WERI-Rb-1 (cell line): ENCODE measurements around the gene MRPS15.
A peak's percentile ranks its signal among the peaks of the same experiment; 100 is the strongest.

Experiments used
- DNase-seq: peaks from one replicate; pipeline ENCODE4 v3.0.0-alpha.2; 2020
- H3K27ac ChIP-seq: fragments of 250-450 bp; sonication (Bioruptor Pico); 2 replicates; pipeline ENCODE4 v1.5.1; 2020; ENCODE audit warnings: mild to moderate bottlenecking, moderate library complexity
- H3K27me3 ChIP-seq: fragments of 250-450 bp; sonication (Bioruptor Pico); 2 replicates; pipeline ENCODE4 v1.5.1; 2021; ENCODE audit warnings: mild to moderate bottlenecking, low read depth, moderate library complexity; ENCODE audit not compliant: insufficient read depth, severe bottlenecking
- H3K36me3 ChIP-seq: fragments of 250-450 bp; sonication (Bioruptor Pico); 2 replicates; pipeline ENCODE4 v1.5.1; 2020; ENCODE audit warnings: mild to moderate bottlenecking, moderate library complexity
- H3K4me3 ChIP-seq: 2 replicates; pipeline ENCODE4 v1.5.1; 2011; ENCODE audit warnings: low read depth, mild to moderate bottlenecking, control low read depth, low read length
- H3K9me3 ChIP-seq: fragments of 250-450 bp; sonication (Bioruptor Pico); 2 replicates; pipeline ENCODE4 v1.5.1; 2021; ENCODE audit warnings: mild to moderate bottlenecking, moderate library complexity; ENCODE audit not compliant: severe bottlenecking
- TF ChIP-seq, protein P1 (sequence below): IDR thresholded peaks from 2 replicates; pipeline ENCODE4 v1.5.1; 2011; ENCODE audit warnings: low read depth, mild to moderate bottlenecking, control low read depth, inconsistent platforms, low read length

Gene MRPS15

DNA sequence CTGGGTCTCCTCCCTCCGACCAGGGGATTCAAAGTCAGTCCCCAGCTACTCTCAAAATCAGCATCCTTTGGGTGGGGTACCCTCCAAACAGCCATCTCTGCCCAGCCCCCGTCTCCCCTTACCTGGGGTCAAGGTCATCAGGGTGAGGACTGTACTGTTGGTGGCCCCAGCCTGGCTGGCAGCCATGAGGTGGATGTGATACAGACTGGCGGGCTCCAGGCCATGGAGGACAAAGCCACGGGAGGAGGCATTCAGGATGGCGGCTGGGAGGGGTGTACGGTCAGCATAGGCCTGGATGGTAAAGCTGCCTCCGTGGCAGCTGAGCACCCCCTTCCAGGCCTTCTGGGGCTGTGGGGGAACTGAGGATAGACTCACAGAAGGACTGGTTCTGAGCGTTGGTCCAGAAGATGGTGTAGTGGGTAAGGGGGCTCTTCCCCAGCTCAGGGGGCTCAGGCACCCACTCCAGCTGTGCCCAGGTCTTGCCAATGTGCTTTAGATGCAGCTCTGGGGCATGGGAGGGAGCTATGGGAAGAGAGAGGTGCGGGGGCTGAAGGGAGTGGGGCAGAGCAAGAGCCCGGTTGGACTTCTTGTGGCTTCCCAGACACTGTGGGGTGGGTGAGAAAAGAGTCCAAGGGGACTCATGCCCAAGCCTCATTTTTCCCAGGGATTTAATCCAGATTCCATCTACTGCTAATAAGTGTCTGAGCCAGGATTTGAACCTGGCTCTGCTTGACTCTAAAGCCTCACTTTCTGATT is 3.7 kb upstream of the MRPS15 start:
- peaks cover 5% of the 10 kb centered on the region for H3K36me3 ChIP-seq
- H3K27ac ChIP-seq = no peak overlapping the region
- no peak overlapping the region for H3K4me3 ChIP-seq
- no peaks in the 10 kb centered on the region for H3K9me3 ChIP-seq
- H3K27me3 ChIP-seq = no peaks in the 10 kb centered on the region
- no peak for DNase-seq
- TF ChIP-seq, protein P1, sequence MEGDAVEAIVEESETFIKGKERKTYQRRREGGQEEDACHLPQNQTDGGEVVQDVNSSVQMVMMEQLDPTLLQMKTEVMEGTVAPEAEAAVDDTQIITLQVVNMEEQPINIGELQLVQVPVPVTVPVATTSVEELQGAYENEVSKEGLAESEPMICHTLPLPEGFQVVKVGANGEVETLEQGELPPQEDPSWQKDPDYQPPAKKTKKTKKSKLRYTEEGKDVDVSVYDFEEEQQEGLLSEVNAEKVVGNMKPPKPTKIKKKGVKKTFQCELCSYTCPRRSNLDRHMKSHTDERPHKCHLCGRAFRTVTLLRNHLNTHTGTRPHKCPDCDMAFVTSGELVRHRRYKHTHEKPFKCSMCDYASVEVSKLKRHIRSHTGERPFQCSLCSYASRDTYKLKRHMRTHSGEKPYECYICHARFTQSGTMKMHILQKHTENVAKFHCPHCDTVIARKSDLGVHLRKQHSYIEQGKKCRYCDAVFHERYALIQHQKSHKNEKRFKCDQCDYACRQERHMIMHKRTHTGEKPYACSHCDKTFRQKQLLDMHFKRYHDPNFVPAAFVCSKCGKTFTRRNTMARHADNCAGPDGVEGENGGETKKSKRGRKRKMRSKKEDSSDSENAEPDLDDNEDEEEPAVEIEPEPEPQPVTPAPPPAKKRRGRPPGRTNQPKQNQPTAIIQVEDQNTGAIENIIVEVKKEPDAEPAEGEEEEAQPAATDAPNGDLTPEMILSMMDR = no peak

- H3K9me3 ChIP-seq = no peaks in the 10 kb centered on the region
- TF ChIP-seq, protein P1 = no peak
- H3K27ac ChIP-seq = no peak overlapping the region
- H3K27me3 ChIP-seq = no peaks in the 10 kb centered on the region
- peaks cover 10% of the 10 kb centered on the region for H3K36me3 ChIP-seq
- DNase-seq = no peak
- no peak overlapping the region for H3K4me3 ChIP-seq
Observed at GRCh38 chr1:36467027-36467410, 2.8 kb upstream of the MRPS15 start.

DNA sequence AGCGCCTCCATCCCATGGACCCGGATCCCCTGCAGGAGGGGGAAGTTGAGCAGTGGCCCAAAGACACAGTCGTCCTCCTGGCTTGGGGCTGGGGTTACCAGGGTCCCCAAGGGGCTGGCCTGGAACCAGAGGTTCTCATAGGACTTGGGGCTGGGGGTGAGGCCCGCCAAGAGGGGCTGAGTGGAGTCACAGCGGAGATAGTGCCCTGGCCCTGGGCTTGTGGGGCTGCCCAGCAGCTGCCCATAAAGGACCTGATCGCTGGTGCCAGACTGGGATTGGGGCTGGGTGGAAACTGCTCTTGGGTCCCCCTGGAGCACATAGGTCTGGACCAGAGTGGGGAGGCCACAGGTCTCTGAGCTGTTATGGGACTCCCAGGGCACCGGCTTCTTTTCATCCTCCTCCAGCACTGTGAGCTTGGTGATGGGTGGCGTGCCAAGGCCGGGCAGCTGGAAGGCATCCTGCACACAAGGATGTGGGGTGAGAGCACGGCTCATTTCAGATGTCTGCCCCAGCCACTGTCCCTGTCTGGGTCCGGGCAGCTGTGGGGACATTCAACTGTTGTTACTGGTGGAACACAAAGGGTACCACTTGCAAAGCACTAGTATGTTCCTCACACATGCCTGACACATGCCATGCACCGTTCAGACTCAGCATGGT is 2.3 kb upstream of the MRPS15 start:
- no peak overlapping the region for H3K4me3 ChIP-seq
- no peaks in the 10 kb centered on the region for H3K9me3 ChIP-seq
- H3K27me3 ChIP-seq = no peaks in the 10 kb centered on the region
- H3K27ac ChIP-seq = no peak overlapping the region
- peaks cover 16% of the 10 kb centered on the region for H3K36me3 ChIP-seq
- DNase-seq = no peak
- TF ChIP-seq, protein P1 = no peak

DNA sequence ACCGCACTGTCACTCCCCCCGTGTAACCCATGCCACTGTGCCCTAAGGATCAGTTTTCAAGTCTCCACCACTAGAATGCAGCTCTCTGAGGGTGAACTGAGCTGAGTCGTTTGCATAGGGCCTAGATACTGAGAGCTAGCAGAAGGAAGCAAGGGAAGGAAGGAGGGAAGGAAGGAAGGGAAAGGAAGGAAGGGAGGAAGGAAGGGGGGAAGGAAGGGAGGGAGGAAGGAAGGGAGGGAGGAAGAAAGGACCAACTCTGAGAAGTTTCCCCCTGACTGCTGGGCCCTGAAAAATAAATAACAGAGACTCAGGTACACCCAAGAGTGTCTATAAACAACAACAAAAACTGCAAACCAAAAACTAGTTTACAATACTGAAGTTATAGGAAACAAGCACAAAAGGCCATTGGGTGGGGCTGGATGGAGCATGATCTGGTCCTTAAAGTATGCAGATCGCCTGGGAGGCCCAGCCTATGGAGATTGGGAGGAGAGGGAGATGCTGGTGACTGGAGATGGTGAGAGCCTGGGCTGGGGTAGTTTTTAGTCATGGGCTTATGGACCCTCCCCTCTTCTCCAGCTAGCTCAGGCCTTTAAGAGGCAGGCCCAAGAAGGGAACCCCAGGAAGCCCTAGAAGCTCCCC is 1.7 kb upstream of the MRPS15 start:
- no peak overlapping the region for H3K27ac ChIP-seq
- TF ChIP-seq, protein P1 = no peak
- peaks cover 22% of the 10 kb centered on the region for H3K36me3 ChIP-seq

DNA sequence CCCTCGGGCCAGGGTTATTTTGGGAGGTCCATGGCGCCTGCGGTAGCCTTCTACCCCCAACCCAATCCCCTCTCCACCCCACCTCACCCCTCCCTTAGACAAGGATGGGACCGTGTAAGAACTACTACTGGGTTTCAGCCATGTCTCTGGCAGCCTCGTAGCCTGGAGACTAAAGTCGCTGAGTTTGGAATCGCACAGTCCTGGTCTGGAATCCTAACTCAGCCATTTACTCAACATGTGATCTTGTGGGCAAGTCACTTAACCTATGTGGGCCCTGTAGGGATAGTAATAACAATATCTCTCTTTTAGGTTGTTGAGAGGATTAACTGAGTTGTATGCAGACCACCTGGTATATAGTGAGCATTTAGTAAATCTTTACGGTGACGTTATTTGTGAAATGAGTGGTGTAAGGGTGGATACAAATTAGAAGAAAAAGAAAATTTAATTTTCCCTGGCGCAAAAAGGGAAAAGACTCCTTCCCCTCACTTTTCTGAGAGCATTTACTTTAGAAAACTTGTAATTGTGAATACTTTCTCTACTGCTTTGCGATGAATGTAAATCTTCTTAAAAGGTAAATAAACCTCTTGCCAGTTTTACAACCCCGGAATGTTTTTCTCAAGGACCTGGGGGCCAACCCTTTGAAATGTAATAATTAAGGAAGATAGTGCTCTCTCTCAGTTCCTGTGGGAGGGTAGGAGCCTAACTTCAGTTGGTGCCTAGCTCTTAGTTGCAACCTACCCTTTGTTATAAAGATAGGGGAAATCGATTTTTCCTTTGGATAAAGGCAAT is 615 bp upstream of the MRPS15 start:
- Histone ChIP-seq H3K36me3 (peaks cover 33% of the 10 kb centered on the region), H3K4me3 (peak overlapping the region; percentile 88), H3K9me3 (no peaks in the 10 kb centered on the region), H3K27ac (peak overlapping the region; percentile 90), H3K27me3 (no peaks in the 10 kb centered on the region)
- TF ChIP-seq, protein P1 = no peak
- DNase-seq = no peak

More for the DNA sequence above, 1.7 kb upstream of the MRPS15 start:
- Histone ChIP-seq H3K9me3 (no peaks in the 10 kb centered on the region), H3K4me3 (no peak overlapping the region), H3K27me3 (no peaks in the 10 kb centered on the region)
- no peak for DNase-seq
